A549 treated with ZK216348 at 1 μM for 4 hours (cell line): ENCODE measurements around the gene PSMB11. TPM values are rescaled to one million over a fixed set of nuclear protein-coding genes. Genes with fewer than 3 reads are reported as not detected.

ENCODE experiments used
- total RNA-seq: library from RNA; stranded (reverse); fragments of 200-300 nt; extraction: Qiagen RNA extraction; gene quantifications from 5 replicates; pipeline ENCODE4 v1.2.3, GENCODE V29; 2022; ENCODE audit warnings: low read depth

Gene PSMB11
- total RNA-seq, result not detected in 5 replicates

GRCh38 chr14:23042162-23042965 lies at the start of gene PSMB11:
Gene PSMB11, plus strand, starts transcription at chr14:23042212. Its CDS starts 14 bp downstream, at chr14:23042226.

GRCh38 chr14:23009939-23010726 lies 31.9 kb upstream of the PSMB11 start, which contains the start of gene C14orf93:
Gene C14orf93, minus strand, starts transcription at chr14:23010143. Its CDS starts 11,120 bp downstream, at chr14:22999023.

GRCh38 chr14:23034498-23035302 lies 7.3 kb upstream of the PSMB11 start, which contains the start of gene PSMB5:
Gene PSMB5, minus strand, starts transcription at chr14:23034900. Its CDS starts 19 bp downstream, at chr14:23034881.

GRCh38 chr14:23056956-23057756 lies 15.1 kb downstream of the PSMB11 start, which contains the start of gene CDH24:
Gene CDH24, minus strand, starts transcription at chr14:23057520. Its CDS starts 1,787 bp downstream, at chr14:23055733.

Other genes with a start within 250 kb of the PSMB11 start
- gene SLC7A7, start 226.8 kb upstream of the PSMB11 start, total RNA-seq, result 16.5 to 21.7 TPM (median 19.0 TPM) in 5 replicates
- 143 to 223 TPM (median 180 TPM) in 5 replicates for gene MRPL52, start 212.3 kb upstream of the PSMB11 start, total RNA-seq
- 0.55 to 0.92 TPM (median 0.87 TPM) in 5 replicates for gene MMP14, start 205.6 kb upstream of the PSMB11 start, total RNA-seq
- 47.8 to 93.1 TPM (median 76.8 TPM) in 5 replicates for gene LRP10, start 170.5 kb upstream of the PSMB11 start, total RNA-seq
- 0.26 to 0.67 TPM (median 0.33 TPM) in 5 replicates for gene REM2, start 159.0 kb upstream of the PSMB11 start, total RNA-seq
- 48.9 to 66.4 TPM (median 62.5 TPM) in 5 replicates for gene RBM23, start 123.1 kb upstream of the PSMB11 start, total RNA-seq
- 98.4 to 196 TPM (median 116 TPM) in 5 replicates for gene PRMT5, start 112.8 kb upstream of the PSMB11 start, total RNA-seq
- gene HAUS4, start 85.1 kb upstream of the PSMB11 start, total RNA-seq, result 32.7 to 38.7 TPM (median 37.1 TPM) in 5 replicates
- gene AJUBA, start 59.7 kb upstream of the PSMB11 start, total RNA-seq, result 33.6 to 42.2 TPM (median 39.4 TPM) in 5 replicates
- 2.7 to 4.4 TPM (median 3.3 TPM) in 5 replicates for gene C14orf93, start 32.1 kb upstream of the PSMB11 start, total RNA-seq
- 269 to 342 TPM (median 304 TPM) in 5 replicates for gene PSMB5, start 7.3 kb upstream of the PSMB11 start, total RNA-seq
- 2.0 to 5.3 TPM (median 5.0 TPM) in 5 replicates for gene CDH24, start 15.3 kb downstream of the PSMB11 start, total RNA-seq
- 101 to 111 TPM (median 107 TPM) in 5 replicates for gene ACIN1, start 52.9 kb downstream of the PSMB11 start, total RNA-seq
- gene C14orf119, start 53.3 kb downstream of the PSMB11 start, total RNA-seq, result 84.6 to 107 TPM (median 101 TPM) in 5 replicates
- gene CIROP, start 62.8 kb downstream of the PSMB11 start, total RNA-seq, result not detected in 5 replicates
- 0.12 TPM in 1 of 5 replicates, not detected in the others for gene CEBPE, start 77.0 kb downstream of the PSMB11 start, total RNA-seq
- gene SLC7A8, start 141.4 kb downstream of the PSMB11 start, total RNA-seq, result 0.73 to 1.9 TPM (median 1.4 TPM) in 5 replicates
- gene RNF212B, start 195.7 kb downstream of the PSMB11 start, total RNA-seq, result not detected in 5 replicates
- gene HOMEZ, start 243.9 kb downstream of the PSMB11 start, total RNA-seq, result 5.7 to 9.9 TPM (median 9.2 TPM) in 5 replicates